Effector memory CD8-positive, alpha-beta T cell (primary cell): Measurements from ENCODE around the gene YAP1.

Experiments
- ATAC-seq: fragments of 150-1000 bp; cut with Tn5 transposase; replicated peaks from 2 replicates; pipeline ENCODE4 v1.10.0; 2021; ENCODE audit warnings: mild to moderate bottlenecking, moderate library complexity
- DNase-seq, 3 experiments: peaks; one replicate each; pipeline ENCODE4 v3.0.0; 2021
- H3K27ac Mint-ChIP-seq, 2 donors: one replicate each; pipeline ENCODE4 v1.8.0; 2022; ENCODE audit warnings: mild to moderate bottlenecking in 2 of 2, mixed read lengths in 2 of 2, moderate library complexity in 2 of 2
- H3K27me3 Mint-ChIP-seq, 2 donors: one replicate each; pipeline ENCODE4 v1.8.0; 2022; ENCODE audit warnings: mixed read lengths in 2 of 2
- H3K36me3 Mint-ChIP-seq: one replicate; pipeline ENCODE4 v1.8.0; 2022; ENCODE audit warnings: mild to moderate bottlenecking, moderate library complexity, mixed read lengths; ENCODE audit not compliant: insufficient read depth
- H3K4me1 Mint-ChIP-seq, 2 donors: one replicate each; pipeline ENCODE4 v1.8.0; 2022; ENCODE audit warnings: low read depth in 2 of 2, mixed read lengths in 2 of 2
- H3K4me3 Mint-ChIP-seq, 2 donors: one replicate each; pipeline ENCODE4 v1.8.0; 2022; ENCODE audit warnings: mild to moderate bottlenecking in 2 of 2, mixed read lengths in 2 of 2, moderate library complexity in 2 of 2
- H3K9me3 Mint-ChIP-seq, 2 donors: one replicate each; pipeline ENCODE4 v1.8.0; 2022; ENCODE audit warnings: mixed read lengths in 2 of 2

Gene YAP1

DNA sequence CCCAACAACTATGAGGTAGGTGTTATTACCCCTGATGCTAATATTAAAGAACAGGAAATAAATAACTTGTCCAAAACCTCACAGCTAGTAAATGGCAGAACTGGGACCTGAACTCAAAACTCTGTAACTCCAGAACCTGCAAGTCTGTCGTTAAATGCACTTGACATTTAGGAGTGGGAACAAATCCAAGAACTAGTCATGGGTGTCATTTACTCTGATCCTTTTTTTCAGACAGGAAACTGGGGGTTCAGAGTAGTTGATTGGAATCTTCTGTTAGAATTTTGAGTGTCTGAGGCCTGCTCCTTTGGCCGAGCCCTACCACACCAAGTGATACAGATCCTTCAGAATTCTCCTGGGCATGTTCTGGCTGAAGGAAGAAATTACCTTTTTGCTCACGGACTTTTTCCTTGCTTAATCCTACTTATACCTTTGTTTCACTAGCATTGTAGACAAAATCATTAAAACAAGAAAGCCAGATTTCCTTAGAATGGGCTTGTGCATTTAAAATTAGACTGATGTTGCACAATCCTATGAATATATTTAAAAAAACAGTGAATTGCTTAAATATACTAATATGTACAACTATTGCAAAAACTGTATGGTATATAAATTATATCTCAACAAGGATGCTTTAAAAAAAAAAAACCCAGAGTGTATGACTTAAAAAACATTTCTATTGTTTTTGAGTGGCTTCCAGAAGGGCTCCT, 1.4 kb upstream of the YAP1 start:
- no peak for DNase-seq
- Mint-ChIP-seq H3K4me1 (peaks cover 10 to 15% of the 10 kb centered on the region in 2 donors), H3K9me3 (no peaks in the 10 kb centered on the region), H3K4me3 (peak overlapping the region; percentile 97 to 99), H3K27ac (no peak overlapping the region), H3K27me3 (peaks cover 13 to 20% of the 10 kb centered on the region in 2 donors), H3K36me3 (peaks cover 5% of the 10 kb centered on the region)
- ATAC-seq: no peak

DNA sequence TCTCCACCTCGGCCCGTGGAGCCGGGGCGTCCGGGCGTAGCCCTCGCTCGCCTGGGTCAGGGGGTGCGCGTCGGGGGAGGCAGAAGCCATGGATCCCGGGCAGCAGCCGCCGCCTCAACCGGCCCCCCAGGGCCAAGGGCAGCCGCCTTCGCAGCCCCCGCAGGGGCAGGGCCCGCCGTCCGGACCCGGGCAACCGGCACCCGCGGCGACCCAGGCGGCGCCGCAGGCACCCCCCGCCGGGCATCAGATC, 439 bp downstream of the YAP1 start:
- Mint-ChIP-seq H3K4me1 (peaks cover 10 to 15% of the 10 kb centered on the region in 2 donors), H3K36me3 (peaks cover 8% of the 10 kb centered on the region), H3K9me3 (no peaks in the 10 kb centered on the region), H3K4me3 (peak overlapping the region; percentile 97 to 99), H3K27me3 (peaks cover 28 to 29% of the 10 kb centered on the region in 2 donors), H3K27ac (peak overlapping the region in 1 of 2 donors; percentile 93)
- DNase-seq: no peak
- no peak for ATAC-seq

DNA sequence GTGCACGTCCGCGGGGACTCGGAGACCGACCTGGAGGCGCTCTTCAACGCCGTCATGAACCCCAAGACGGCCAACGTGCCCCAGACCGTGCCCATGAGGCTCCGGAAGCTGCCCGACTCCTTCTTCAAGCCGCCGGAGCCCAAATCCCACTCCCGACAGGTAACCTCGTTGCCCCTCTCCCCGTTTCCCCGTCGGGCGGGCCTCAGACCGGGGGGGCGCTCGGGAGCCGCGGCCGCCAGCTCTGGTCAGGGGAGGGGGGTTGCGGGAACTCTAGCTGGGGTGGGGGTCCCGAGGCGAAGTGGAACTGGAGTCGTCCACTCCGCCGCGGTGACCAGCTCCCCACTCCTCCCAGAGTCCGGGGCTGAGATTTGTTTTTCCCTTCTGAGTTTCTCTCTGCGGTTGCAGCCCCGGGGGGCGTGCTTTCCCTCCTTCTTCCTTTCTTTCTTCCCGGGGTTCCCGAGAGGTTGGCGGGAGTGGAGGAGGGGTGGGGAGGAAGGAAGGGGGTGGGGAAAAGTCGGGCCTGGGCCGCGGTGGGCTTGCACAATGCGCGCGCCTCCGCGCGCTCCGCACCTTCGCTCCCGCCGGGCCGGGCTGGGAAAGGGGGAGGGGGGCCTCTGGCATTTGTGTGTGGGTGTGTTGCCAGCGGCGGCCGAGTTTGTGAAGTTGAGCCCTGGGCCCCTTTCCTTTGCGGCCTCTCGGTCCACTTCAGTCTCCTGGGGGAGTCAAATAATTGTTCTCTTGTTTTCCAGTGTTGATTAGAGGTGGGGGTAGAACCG, 952 bp downstream of the YAP1 start:
- Mint-ChIP-seq H3K9me3 (no peaks in the 10 kb centered on the region), H3K4me3 (peak overlapping the region; percentile 82 to 83), H3K4me1 (peaks cover 10 to 15% of the 10 kb centered on the region in 2 donors), H3K27ac (peak overlapping the region in 1 of 2 donors; percentile 20), H3K27me3 (peaks cover 28 to 32% of the 10 kb centered on the region in 2 donors), H3K36me3 (peaks cover 8% of the 10 kb centered on the region)
- peak; percentile 28 for ATAC-seq
- peak in 2 of 3 experiments; percentile 6 to 7 for DNase-seq

DNA sequence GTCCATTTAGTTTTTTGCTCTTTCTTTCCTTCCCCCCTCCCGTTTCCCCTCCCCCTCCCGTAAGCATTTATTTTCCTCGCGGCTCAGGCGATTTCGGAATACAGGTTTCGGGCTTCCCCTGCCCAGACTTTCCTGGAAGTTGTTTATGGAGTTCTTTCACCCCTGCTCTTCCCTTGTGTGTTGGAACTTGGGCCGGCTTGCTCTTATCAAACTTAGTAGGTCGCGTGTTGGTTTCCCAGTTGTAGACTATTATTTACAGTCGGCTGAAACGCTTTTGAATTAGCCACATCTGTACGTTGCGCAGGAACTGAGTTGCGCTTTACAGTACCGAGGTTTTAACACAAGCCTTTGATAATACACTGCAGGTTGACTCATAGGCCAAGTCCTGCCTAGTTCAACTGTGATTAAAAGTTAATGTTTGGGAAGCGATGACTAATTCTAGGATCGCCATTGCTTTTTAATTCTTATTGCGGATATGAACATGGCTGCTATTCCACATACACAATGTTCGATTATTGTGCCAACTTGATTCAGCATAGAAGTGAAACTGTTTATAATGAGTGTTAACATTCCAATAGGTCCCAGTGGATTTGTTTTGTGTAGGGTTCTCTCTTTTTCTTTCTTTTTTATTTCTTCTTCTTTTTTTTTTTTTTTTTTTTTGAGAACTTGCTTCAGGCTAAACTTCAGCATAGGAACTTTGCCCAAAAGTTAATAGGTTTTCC, 1.7 kb downstream of the YAP1 start:
- ATAC-seq (peak; percentile 57), DNase-seq (peak in 1 of 3 experiments; percentile 7)
- H3K27ac Mint-ChIP-seq: peak overlapping the region in 1 of 2 donors; percentile 20
- H3K27me3 Mint-ChIP-seq: peaks cover 28 to 32% of the 10 kb centered on the region in 2 donors
- H3K4me3 Mint-ChIP-seq: peak overlapping the region; percentile 82 to 83
- H3K9me3 Mint-ChIP-seq: no peaks in the 10 kb centered on the region
- H3K36me3 Mint-ChIP-seq: peaks cover 8% of the 10 kb centered on the region
- H3K4me1 Mint-ChIP-seq: peaks cover 10 to 15% of the 10 kb centered on the region in 2 donors

DNA sequence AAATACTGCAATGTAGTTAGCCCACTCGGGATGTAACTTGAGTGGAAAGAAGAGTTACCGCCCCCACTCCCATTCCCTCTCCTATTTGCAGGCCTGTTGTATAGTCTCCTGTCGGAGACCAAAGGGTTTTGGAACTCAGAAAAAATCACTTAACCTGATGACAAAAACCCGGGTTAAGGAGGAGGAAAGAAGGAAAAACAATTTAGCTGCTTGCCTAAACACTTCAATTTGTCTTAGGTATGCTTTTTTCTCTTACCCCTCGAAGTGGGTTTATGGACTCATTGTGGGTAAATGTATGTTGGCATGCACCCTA, 2.2 kb downstream of the YAP1 start:
- no peak for ATAC-seq
- no peaks in the 10 kb centered on the region for H3K9me3 Mint-ChIP-seq
- H3K27ac Mint-ChIP-seq: no peak overlapping the region
- no peak for DNase-seq
- peaks cover 8% of the 10 kb centered on the region for H3K36me3 Mint-ChIP-seq
- H3K4me3 Mint-ChIP-seq: peak overlapping the region; percentile 82 to 83
- peaks cover 28 to 32% of the 10 kb centered on the region in 2 donors for H3K27me3 Mint-ChIP-seq
- H3K4me1 Mint-ChIP-seq: peaks cover 10 to 15% of the 10 kb centered on the region in 2 donors

DNA sequence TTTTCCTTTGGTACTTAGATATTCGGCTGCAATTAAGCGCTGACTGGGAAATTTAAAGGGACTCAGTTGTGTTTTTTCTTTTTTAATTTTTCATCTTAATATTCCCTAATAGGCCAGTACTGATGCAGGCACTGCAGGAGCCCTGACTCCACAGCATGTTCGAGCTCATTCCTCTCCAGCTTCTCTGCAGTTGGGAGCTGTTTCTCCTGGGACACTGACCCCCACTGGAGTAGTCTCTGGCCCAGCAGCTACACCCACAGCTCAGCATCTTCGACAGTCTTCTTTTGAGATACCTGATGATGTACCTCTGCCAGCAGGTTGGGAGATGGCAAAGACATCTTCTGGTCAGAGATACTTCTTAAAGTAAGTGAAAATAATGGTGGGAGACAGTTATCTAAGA, 3.8 kb downstream of the YAP1 start:
- DNase-seq: no peak
- H3K27me3 Mint-ChIP-seq: peaks cover 34 to 37% of the 10 kb centered on the region in 2 donors

DNA sequence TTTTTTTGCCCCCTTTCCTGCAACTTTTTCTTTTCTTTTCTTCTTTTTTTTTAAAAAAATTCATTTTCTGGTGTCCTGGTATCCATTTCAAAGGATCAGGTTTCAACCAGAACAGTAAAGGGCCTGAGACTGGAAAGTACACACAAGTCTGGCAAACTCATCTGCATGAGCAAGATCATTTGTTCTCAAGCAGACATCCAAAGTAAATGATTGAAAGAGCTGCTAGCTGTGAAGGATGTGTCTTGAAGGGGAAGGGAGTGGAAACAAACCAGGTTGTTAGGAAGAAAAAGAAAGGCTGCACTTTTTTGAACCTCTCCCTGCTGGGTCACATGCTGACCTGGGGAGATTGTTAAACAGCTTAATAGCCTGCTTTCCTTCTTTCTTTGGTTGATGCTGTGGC, 5.3 kb downstream of the YAP1 start:
- Mint-ChIP-seq H3K4me3 (no peak overlapping the region), H3K36me3 (peaks cover 3% of the 10 kb centered on the region), H3K27ac (no peak overlapping the region), H3K9me3 (no peaks in the 10 kb centered on the region), H3K4me1 (peaks cover 3 to 5% of the 10 kb centered on the region in 2 donors), H3K27me3 (peaks cover 27 to 32% of the 10 kb centered on the region in 2 donors)
- DNase-seq (no peak), ATAC-seq (no peak)

More for the DNA sequence above, 3.8 kb downstream of the YAP1 start:
- Mint-ChIP-seq H3K4me3 (no peak overlapping the region), H3K36me3 (peaks cover 8% of the 10 kb centered on the region), H3K9me3 (no peaks in the 10 kb centered on the region), H3K27ac (no peak overlapping the region), H3K4me1 (peaks cover 10 to 15% of the 10 kb centered on the region in 2 donors)
- no peak for ATAC-seq

DNA sequence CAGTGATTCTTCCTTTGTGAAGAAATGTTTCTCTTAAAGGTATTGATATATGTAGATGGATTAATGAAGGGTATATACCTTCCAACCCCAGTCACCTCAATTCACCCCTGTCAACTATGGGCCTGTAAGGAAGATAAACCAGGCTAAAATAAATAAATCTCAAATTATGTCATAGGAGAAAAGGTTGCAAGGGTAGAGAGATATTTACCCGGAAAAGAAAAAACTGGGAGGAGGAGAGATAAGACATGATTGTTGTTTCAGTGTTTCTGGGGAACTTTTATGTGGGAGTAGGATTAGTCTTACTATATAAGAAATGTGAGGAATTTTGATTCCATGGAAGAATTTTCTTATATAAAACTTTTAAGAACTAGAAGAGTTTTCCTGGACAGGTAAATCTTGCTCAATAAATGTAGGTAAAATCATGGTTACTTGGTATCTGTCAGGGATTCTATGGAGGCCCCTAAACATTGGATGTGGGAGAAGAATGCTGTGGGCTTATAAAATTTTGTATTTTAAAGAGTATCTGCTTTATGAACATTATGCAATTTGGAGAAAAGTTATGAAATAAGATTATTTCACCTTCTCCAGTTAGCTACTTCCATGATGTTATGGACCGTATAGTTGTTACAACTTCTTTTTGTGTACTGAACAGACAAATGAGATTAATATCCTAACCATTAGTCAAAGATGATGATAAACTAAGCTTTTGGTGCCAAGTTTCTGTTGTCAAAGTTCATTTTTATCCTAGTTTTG, 6.4 kb downstream of the YAP1 start:
- no peak overlapping the region for H3K27ac Mint-ChIP-seq
- peaks cover 3 to 4% of the 10 kb centered on the region in 2 donors for H3K4me1 Mint-ChIP-seq
- no peaks in the 10 kb centered on the region for H3K9me3 Mint-ChIP-seq
- peaks cover 3% of the 10 kb centered on the region for H3K36me3 Mint-ChIP-seq
- H3K27me3 Mint-ChIP-seq: peaks cover 27 to 36% of the 10 kb centered on the region in 2 donors
- DNase-seq (no peak), ATAC-seq (no peak)
- no peak overlapping the region for H3K4me3 Mint-ChIP-seq

DNA sequence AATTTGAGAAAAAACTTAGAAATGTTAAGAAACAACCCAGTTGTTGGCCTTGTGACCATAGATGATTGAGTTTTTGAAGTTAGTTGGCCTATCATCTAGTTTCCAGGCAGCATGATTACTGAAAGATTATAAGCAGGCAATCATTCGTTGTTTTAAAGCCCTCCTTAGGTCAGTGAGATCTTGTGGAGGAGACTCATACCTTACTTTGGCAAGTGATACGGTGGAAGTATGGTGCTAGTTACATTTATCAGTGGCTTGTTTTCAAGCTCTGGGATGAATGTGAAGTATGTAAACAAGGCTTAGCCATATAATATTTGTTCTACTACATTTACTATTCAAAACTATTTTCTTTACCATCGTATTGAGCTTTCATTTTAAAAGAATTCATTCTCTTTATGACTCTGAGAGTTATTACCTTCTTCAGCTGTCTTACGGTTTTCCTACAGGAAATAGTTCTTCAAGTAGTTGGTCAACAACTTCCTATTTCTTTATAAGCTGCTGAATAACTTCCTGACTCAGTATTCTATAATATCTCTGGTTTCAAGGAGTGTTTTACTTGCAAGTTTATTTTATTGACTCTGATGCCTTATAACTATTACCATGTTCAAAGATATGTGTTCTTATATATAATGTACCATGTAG, 7.3 kb downstream of the YAP1 start:
- no peaks in the 10 kb centered on the region for H3K4me1 Mint-ChIP-seq
- DNase-seq: no peak

DNA sequence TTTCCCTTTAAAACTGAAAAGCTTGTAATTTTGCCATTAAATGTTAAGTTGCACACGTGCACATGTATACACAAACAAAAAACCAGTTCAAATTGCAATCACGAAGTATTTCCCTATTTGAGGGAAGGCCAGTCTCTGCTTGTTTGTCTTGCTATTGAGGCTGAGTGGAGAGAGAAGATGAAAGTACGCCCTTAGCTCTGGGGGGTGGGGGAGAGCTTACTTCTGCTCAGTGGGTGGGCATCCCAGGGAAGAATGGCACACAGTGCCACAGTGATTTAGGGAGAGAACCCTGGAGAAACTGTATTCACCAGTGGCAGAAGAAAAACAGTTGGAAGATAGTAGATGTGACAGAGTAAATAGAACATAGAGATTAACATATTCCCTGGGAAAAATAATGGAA, 8.7 kb downstream of the YAP1 start:
- ATAC-seq: no peak
- Mint-ChIP-seq H3K36me3 (peaks cover 7% of the 10 kb centered on the region), H3K4me3 (no peak overlapping the region), H3K27ac (no peak overlapping the region), H3K27me3 (peaks cover 39 to 40% of the 10 kb centered on the region in 2 donors), H3K4me1 (no peaks in the 10 kb centered on the region), H3K9me3 (no peaks in the 10 kb centered on the region)
- DNase-seq: no peak

More for the DNA sequence above, 7.3 kb downstream of the YAP1 start:
- H3K27ac Mint-ChIP-seq: no peak overlapping the region
- peaks cover 3% of the 10 kb centered on the region for H3K36me3 Mint-ChIP-seq
- H3K4me3 Mint-ChIP-seq: no peak overlapping the region
- peaks cover 32 to 43% of the 10 kb centered on the region in 2 donors for H3K27me3 Mint-ChIP-seq
- H3K9me3 Mint-ChIP-seq: no peaks in the 10 kb centered on the region
- no peak for ATAC-seq

DNA sequence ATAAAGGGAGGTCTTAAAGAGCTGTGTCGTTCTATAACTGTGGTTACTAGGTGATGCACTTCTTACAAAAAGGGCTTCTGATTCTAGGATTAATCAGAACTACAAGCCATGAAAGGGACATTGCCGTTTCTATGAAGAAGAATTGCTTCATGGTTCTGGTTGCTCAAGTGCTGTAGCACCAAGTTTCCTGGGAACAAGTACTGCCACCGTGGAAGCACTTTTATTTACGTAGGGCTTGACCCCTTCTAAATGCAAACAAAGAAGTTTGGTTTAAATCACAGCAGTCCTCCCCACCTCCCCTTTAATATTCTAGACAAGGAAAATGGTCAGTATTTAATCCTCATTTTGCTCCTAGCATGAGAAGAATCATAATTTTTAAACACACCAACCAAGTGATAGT, 9.8 kb downstream of the YAP1 start:
- no peak for ATAC-seq
- DNase-seq: no peak
- Mint-ChIP-seq H3K27me3 (peaks cover 36 to 38% of the 10 kb centered on the region in 2 donors), H3K27ac (no peak overlapping the region), H3K4me1 (no peaks in the 10 kb centered on the region), H3K4me3 (no peak overlapping the region), H3K36me3 (peaks cover 7% of the 10 kb centered on the region), H3K9me3 (no peaks in the 10 kb centered on the region)

DNA sequence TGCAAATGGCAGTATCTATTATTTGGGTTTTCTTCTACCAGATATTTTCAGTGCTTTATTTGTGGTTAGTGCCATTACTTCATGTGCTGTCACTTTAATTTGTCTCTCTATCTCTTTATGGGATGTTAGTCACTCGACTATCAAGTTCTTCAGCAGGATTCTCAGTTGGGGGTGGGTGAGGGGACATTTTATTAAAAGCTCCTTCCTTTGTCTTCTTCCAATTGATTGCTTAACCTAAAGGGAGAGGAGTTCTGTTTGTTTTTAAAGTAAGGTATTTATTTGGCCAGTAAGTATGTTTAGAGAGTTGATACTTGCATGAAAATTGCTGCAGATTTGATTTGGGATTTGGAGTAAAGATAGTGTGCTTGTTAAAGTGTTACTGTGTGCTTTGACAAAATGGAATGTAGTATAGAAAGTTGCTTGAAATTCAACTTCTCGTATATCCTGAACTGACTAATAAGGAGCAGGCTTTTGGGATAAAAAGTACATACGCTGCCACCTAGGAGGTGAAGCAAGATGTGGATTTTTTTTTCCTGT, 10.3 kb downstream of the YAP1 start:
- Mint-ChIP-seq H3K36me3 (peaks cover 4% of the 10 kb centered on the region), H3K27ac (no peak overlapping the region), H3K4me3 (no peak overlapping the region), H3K27me3 (peaks cover 31 to 33% of the 10 kb centered on the region in 2 donors), H3K4me1 (no peaks in the 10 kb centered on the region), H3K9me3 (no peaks in the 10 kb centered on the region)
- DNase-seq (no peak), ATAC-seq (no peak)
